ENCODE data around the gene TAS2R60. TPM values are rescaled to one million over a fixed set of nuclear protein-coding genes. Genes with fewer than 3 reads are reported as not detected.
"Not testable (repeated sequence)": the region's sequence is repeated elsewhere in the genome, so short reads cannot be mapped to it uniquely, and the experiment has no call there.

Gene TAS2R60
- total RNA-seq, 1 donor from 2014 or later = not detected

- no peak for DNase-seq (ENCODE audit: extremely low read depth, low read depth, low spot score)
These were observed 32.7 kb upstream of the TAS2R60 start for GRCh38 chr7:143410521-143411004.

GRCh38 chr7:143411976-143412708 lies 31.1 kb upstream of the TAS2R60 start:
- no peak for DNase-seq (ENCODE audit: extremely low read depth, low read depth, low spot score)

GRCh38 chr7:143413123-143413522 lies 30.1 kb upstream of the TAS2R60 start:
- no peak for DNase-seq (ENCODE audit: extremely low read depth, low read depth, low spot score)

GRCh38 chr7:143415209-143415608 lies 28.0 kb upstream of the TAS2R60 start:
- not testable (repeated sequence) for DNase-seq (ENCODE audit: extremely low read depth, low read depth, low spot score)

- DNase-seq (ENCODE audit: extremely low read depth, low read depth, low spot score) = no peak
These were observed 27.4 kb upstream of the TAS2R60 start for GRCh38 chr7:143415742-143416397.

- no peak for DNase-seq (ENCODE audit: extremely low read depth, low read depth, low spot score)
These were observed 26.6 kb upstream of the TAS2R60 start for GRCh38 chr7:143416565-143417149.

GRCh38 chr7:143417734-143418383 lies 25.4 kb upstream of the TAS2R60 start:
- DNase-seq (ENCODE audit: extremely low read depth, low read depth, low spot score) = no peak

- DNase-seq (ENCODE audit: extremely low read depth, low read depth, low spot score) = no peak
These were observed 24.4 kb upstream of the TAS2R60 start for GRCh38 chr7:143418681-143419458.

- DNase-seq (ENCODE audit: extremely low read depth, low read depth, low spot score) = no peak
These were observed 23.4 kb upstream of the TAS2R60 start for GRCh38 chr7:143419880-143420279.

- not testable (repeated sequence) for DNase-seq (ENCODE audit: extremely low read depth, low read depth, low spot score)
These were observed 22.6 kb upstream of the TAS2R60 start for GRCh38 chr7:143420624-143421023.

- no peak for DNase-seq (ENCODE audit: extremely low read depth, low read depth, low spot score)
These were observed 21.2 kb upstream of the TAS2R60 start for GRCh38 chr7:143422033-143422432.

- DNase-seq (ENCODE audit: extremely low read depth, low read depth, low spot score) = not testable (repeated sequence)
These were observed 18.8 kb upstream of the TAS2R60 start for GRCh38 chr7:143424476-143424875.

- DNase-seq (ENCODE audit: extremely low read depth, low read depth, low spot score) = no peak
These were observed 16.6 kb upstream of the TAS2R60 start for GRCh38 chr7:143426479-143427142.

- DNase-seq (ENCODE audit: extremely low read depth, low read depth, low spot score) = no peak
These were observed 13.2 kb upstream of the TAS2R60 start for GRCh38 chr7:143429770-143430698.

- no peak for DNase-seq (ENCODE audit: extremely low read depth, low read depth, low spot score)
These were observed 12.1 kb upstream of the TAS2R60 start for GRCh38 chr7:143431109-143431508.

GRCh38 chr7:143433759-143434158 lies 9.5 kb upstream of the TAS2R60 start:
- DNase-seq (ENCODE audit: extremely low read depth, low read depth, low spot score) = no peak

GRCh38 chr7:143434660-143435059 lies 8.6 kb upstream of the TAS2R60 start:
- no peak for DNase-seq (ENCODE audit: extremely low read depth, low read depth, low spot score)

- no peak for DNase-seq (ENCODE audit: extremely low read depth, low read depth, low spot score)
These were observed 8.0 kb upstream of the TAS2R60 start for GRCh38 chr7:143435266-143435665.
